ENCODE results near the gene SIPA1.
"Not testable (repeated sequence)": the region's sequence is repeated elsewhere in the genome, so short reads cannot be mapped to it uniquely, and the experiment has no call there.

Gene SIPA1

GRCh38 chr11:65637032-65637557, 806 bp upstream of the SIPA1 start:
- in situ Hi-C loops (cut with MboI; ENCODE audit: low pct_unique_long_range_greater_than_20kb, low sequenced_read_pairs, unreplicated experiment), result no loop called here
- TF ChIP-seq, protein P1, sequence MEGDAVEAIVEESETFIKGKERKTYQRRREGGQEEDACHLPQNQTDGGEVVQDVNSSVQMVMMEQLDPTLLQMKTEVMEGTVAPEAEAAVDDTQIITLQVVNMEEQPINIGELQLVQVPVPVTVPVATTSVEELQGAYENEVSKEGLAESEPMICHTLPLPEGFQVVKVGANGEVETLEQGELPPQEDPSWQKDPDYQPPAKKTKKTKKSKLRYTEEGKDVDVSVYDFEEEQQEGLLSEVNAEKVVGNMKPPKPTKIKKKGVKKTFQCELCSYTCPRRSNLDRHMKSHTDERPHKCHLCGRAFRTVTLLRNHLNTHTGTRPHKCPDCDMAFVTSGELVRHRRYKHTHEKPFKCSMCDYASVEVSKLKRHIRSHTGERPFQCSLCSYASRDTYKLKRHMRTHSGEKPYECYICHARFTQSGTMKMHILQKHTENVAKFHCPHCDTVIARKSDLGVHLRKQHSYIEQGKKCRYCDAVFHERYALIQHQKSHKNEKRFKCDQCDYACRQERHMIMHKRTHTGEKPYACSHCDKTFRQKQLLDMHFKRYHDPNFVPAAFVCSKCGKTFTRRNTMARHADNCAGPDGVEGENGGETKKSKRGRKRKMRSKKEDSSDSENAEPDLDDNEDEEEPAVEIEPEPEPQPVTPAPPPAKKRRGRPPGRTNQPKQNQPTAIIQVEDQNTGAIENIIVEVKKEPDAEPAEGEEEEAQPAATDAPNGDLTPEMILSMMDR (IDR thresholded peaks at IDR 0.05; ENCODE audit: extremely low read depth, insufficient read depth, missing control alignments), result no peak
- DNase-seq (ENCODE audit: low spot score), result no peak

- in situ Hi-C loops (cut with MboI; ENCODE audit: low pct_unique_long_range_greater_than_20kb, low sequenced_read_pairs, unreplicated experiment); DNase-seq (ENCODE audit: low spot score): not testable (repeated sequence)
These were observed 1.3 kb downstream of the SIPA1 start for GRCh38 chr11:65639228-65639597.

- peak; percentile 80 for DNase-seq (ENCODE audit: low spot score)
- TF ChIP-seq, protein P1 (IDR thresholded peaks at IDR 0.05; ENCODE audit: extremely low read depth, insufficient read depth, missing control alignments), result no peak
- in situ Hi-C loops (cut with MboI; ENCODE audit: low pct_unique_long_range_greater_than_20kb, low sequenced_read_pairs, unreplicated experiment), result no loop called here
These were observed 2.0 kb downstream of the SIPA1 start for GRCh38 chr11:65639623-65640482.

- in situ Hi-C loops (cut with MboI; ENCODE audit: low pct_unique_long_range_greater_than_20kb, low sequenced_read_pairs, unreplicated experiment), result no loop called here
- TF ChIP-seq, protein P1 (IDR thresholded peaks at IDR 0.05; ENCODE audit: extremely low read depth, insufficient read depth, missing control alignments), result no peak
- DNase-seq (ENCODE audit: low spot score), result no peak
These were observed 2.8 kb downstream of the SIPA1 start for GRCh38 chr11:65640483-65641296.

DNA sequence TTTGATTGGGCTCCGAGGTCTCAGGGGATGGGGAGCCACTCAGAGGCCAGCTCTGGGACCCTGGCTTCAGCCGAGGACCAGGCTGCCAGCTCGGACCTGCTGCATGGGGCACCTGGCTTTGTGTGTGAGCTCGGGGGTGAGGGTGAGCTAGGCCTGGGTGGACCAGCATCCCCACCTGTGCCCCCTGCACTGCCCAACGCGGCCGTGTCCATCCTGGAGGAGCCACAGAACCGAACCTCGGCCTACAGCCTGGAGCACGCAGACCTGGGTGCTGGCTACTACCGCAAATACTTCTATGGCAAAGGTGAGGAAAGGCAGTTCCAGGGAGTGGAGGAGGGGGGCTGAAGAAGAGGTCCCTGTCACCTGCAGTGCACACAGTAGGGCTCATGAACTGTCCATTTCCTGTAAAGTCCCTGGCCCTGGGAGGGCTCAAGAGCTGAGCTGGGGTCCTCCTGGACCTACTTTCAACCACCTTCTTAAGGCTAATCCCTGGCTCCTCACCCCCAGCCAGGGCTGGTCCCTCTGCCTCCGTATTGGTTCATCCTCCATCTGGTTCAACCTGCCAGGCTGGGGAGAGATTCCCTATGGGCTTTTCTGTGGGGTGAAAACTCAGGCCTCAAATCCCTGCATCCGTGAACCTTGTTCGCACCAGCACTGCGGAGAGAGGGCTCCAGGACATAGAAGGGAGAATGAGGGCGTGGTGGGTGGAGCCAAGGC, 3.6 kb downstream of the SIPA1 start:
- DNase-seq (ENCODE audit: low spot score), result no peak
- in situ Hi-C loops (cut with MboI; ENCODE audit: low pct_unique_long_range_greater_than_20kb, low sequenced_read_pairs, unreplicated experiment), result no loop called here
- TF ChIP-seq, protein P1 (IDR thresholded peaks at IDR 0.05; ENCODE audit: extremely low read depth, insufficient read depth, missing control alignments), result no peak

DNA sequence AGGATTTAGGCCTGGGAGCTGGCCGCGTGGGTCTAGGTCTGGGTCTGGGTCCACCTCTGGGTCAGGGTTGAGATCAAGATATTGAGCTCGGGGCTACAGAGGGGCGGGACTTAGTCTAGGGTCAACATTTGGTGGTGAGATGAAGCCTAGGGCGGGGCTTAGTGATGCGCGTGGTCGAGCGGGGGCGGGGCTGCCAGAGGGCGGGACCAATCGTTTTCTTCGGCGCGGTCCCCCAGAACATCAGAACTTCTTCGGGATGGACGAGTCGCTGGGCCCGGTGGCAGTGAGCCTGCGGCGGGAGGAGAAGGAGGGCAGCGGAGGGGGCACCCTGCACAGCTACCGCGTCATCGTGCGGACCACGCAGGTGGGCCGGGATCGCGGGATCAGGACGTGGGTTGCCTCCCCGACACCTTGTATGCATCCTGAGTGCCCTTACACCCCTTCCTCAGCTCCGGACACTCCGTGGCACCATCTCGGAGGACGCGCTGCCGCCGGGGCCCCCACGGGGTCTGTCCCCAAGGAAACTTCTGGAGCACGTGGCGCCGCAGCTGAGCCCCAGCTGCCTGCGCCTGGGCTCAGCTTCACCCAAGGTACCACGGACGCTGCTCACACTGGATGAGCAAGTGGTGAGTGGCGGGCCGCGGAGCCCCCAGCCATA, 4.2 kb downstream of the SIPA1 start:
- peak; percentile 65 for DNase-seq (ENCODE audit: low spot score)
- in situ Hi-C loops (cut with MboI; ENCODE audit: low pct_unique_long_range_greater_than_20kb, low sequenced_read_pairs, unreplicated experiment), result no loop called here
- TF ChIP-seq, protein P1 (IDR thresholded peaks at IDR 0.05; ENCODE audit: extremely low read depth, insufficient read depth, missing control alignments), result no peak

Data from GM13977 (cell line).